GM19193 (cell line): ENCODE results near the gene MAP1LC3B2.

Source experiments
- POLR2A ChIP-seq: IDR thresholded peaks from 4 replicates; pipeline ENCODE4 v1.6.1; 2011; ENCODE audit not compliant: insufficient read depth, insufficient read length; ENCODE audit errors: extremely low read depth

Gene MAP1LC3B2

GRCh38 chr12:116564080-116564479, 4.9 kb downstream of the MAP1LC3B2 start:
- no peak for TF ChIP-seq POLR2A

- no peak for TF ChIP-seq POLR2A
These were observed 6.8 kb downstream of the MAP1LC3B2 start for GRCh38 chr12:116565963-116566362.

- no peak for TF ChIP-seq POLR2A
These were observed 9.0 kb downstream of the MAP1LC3B2 start for GRCh38 chr12:116568203-116568602.

GRCh38 chr12:116571089-116571488, 11.9 kb downstream of the MAP1LC3B2 start:
- no peak for TF ChIP-seq POLR2A

- no peak for TF ChIP-seq POLR2A
These were observed 14.6 kb downstream of the MAP1LC3B2 start for GRCh38 chr12:116573776-116574175.

- TF ChIP-seq POLR2A, result no peak
These were observed 18.0 kb downstream of the MAP1LC3B2 start for GRCh38 chr12:116577154-116577561.

- no peak for TF ChIP-seq POLR2A
These were observed 18.9 kb downstream of the MAP1LC3B2 start for GRCh38 chr12:116578051-116578450.

GRCh38 chr12:116582610-116583009, 23.4 kb downstream of the MAP1LC3B2 start:
- TF ChIP-seq POLR2A, result no peak

GRCh38 chr12:116583129-116583694, 24.0 kb downstream of the MAP1LC3B2 start:
- no peak for TF ChIP-seq POLR2A

GRCh38 chr12:116587270-116587669, 28.1 kb downstream of the MAP1LC3B2 start:
- no peak for TF ChIP-seq POLR2A

- TF ChIP-seq POLR2A, result no peak
These were observed 29.3 kb downstream of the MAP1LC3B2 start for GRCh38 chr12:116588390-116589028.

GRCh38 chr12:116589581-116589980, 30.4 kb downstream of the MAP1LC3B2 start:
- no peak for TF ChIP-seq POLR2A

GRCh38 chr12:116590561-116590960, 31.4 kb downstream of the MAP1LC3B2 start:
- TF ChIP-seq POLR2A, result no peak

- no peak for TF ChIP-seq POLR2A
These were observed 32.9 kb downstream of the MAP1LC3B2 start for GRCh38 chr12:116591855-116592637.

- no peak for TF ChIP-seq POLR2A
These were observed 33.5 kb downstream of the MAP1LC3B2 start for GRCh38 chr12:116592731-116593130.
